Transverse colon (tissue), 4 donors: ENCODE measurements around the gene KIAA1217.

Experiments
- CTCF ChIP-seq, 5 experiments: fragments of 200-600 bp in 3 of 5; fragments of 450-650 bp in 2 of 5; sonication (generic) in 3 of 5; IDR thresholded peaks; 1 replicate in 2 of 5; 2 replicates in 3 of 5; pipeline ENCODE4 v1.5.1; 2016 to 2017; ENCODE audit warnings: antibody characterized with exemption in 5 of 5, inconsistent platforms in 3 of 5, mild to moderate bottlenecking in 2 of 5, moderate library complexity in 1 of 5
- EP300 ChIP-seq: sonication (generic); formaldehyde crosslinking; IDR thresholded peaks from one replicate; pipeline ENCODE4 v1.6.1; 2017; ENCODE audit warnings: antibody characterized with exemption, low read depth
- POLR2A ChIP-seq: fragments of 450-650 bp; IDR thresholded peaks from one replicate; pipeline ENCODE4 v1.6.1; 2016; ENCODE audit warnings: antibody characterized with exemption, mild to moderate bottlenecking, moderate library complexity
- POLR2AphosphoS5 ChIP-seq, 3 donors: sonication (generic); formaldehyde crosslinking; IDR thresholded peaks; one replicate each; pipeline ENCODE4 v1.6.1; 2016; ENCODE audit warnings: antibody characterized with exemption in 3 of 3

- TF ChIP-seq POLR2A, result no peak
- TF ChIP-seq POLR2AphosphoS5 (IDR thresholded peaks at IDR 0.05), result no peak
- no peak for TF ChIP-seq CTCF (IDR thresholded peaks at IDR 0.05)
- no peak for TF ChIP-seq EP300
Measured at GRCh38 chr10:24554036-24554435, 345.1 kb downstream of the KIAA1217 start.
